A673 (cell line): Measurements from ENCODE around the gene PIM2. TPM values are rescaled to one million over a fixed set of nuclear protein-coding genes. Genes with fewer than 3 reads are reported as not detected.
A peak's percentile ranks its signal among the peaks of the same experiment; 100 is the strongest.

Experiments used
- BruUV-seq: library from RNA; stranded (reverse); fragments of 400-500 nt; replicated peaks from 2 replicates; lab custom pipeline; 2021; lab: Mats Ljungman, UMichigan
- CTCF ChIA-PET: fragments of 300-600 bp; sonication (Branson Sonifier 250); formaldehyde crosslinking; loops from one replicate; lab custom pipeline; 2022; ENCODE audit warnings: antibody characterized with exemption; lab: Charles Lee
- POLR2A ChIA-PET: fragments of 300-600 bp; sonication (Branson Sonifier 250); formaldehyde crosslinking; loops from one replicate; lab custom pipeline; 2022; ENCODE audit warnings: antibody characterized with exemption; ENCODE audit not compliant: low non-redundant PET; lab: Charles Lee
- DNase-seq: peaks from one replicate; pipeline ENCODE4 v3.0.0-alpha.2; 2015; ENCODE audit warnings: low spot score
- H3K27ac ChIP-seq: fragments of 200-600 bp; sonication (generic); 2 replicates; pipeline ENCODE4 v1.5.1; 2016; ENCODE audit warnings: mixed run types, low read depth, mild to moderate bottlenecking, mixed read lengths, antibody characterized with exemption, low read length; ENCODE audit not compliant: poor library complexity, severe bottlenecking
- H3K27me3 ChIP-seq: fragments of 200-600 bp; sonication (generic); replicated peaks from 2 replicates; pipeline ENCODE4 v1.6.1; 2017; ENCODE audit warnings: mixed run types, low read depth, mild to moderate bottlenecking, mixed read lengths, antibody characterized with exemption, low read length; ENCODE audit not compliant: insufficient read depth, poor library complexity
- H3K36me3 ChIP-seq: fragments of 200-600 bp; sonication (generic); 2 replicates; pipeline ENCODE4 v1.6.1; 2016; ENCODE audit warnings: mixed run types, mild to moderate bottlenecking, mixed read lengths, antibody characterized with exemption, low read length; ENCODE audit not compliant: insufficient read depth, poor library complexity, severe bottlenecking
- H3K4me1 ChIP-seq: fragments of 200-600 bp; sonication (generic); 2 replicates; pipeline ENCODE4 v1.6.1; 2017; ENCODE audit warnings: mixed run types, mild to moderate bottlenecking, mixed read lengths, antibody characterized with exemption, low read length; ENCODE audit not compliant: insufficient read depth, poor library complexity, severe bottlenecking
- H3K4me3 ChIP-seq: fragments of 200-600 bp; sonication (generic); 2 replicates; pipeline ENCODE4 v1.5.1; 2016; ENCODE audit warnings: low read depth, mixed run types, mild to moderate bottlenecking, mixed read lengths, low read length; ENCODE audit not compliant: poor library complexity, severe bottlenecking
- H3K9me3 ChIP-seq: fragments of 200-600 bp; sonication (generic); 2 replicates; pipeline ENCODE4 v1.6.1; 2016; ENCODE audit warnings: mixed run types, low read depth, mild to moderate bottlenecking, mixed read lengths, antibody characterized with exemption, low read length; ENCODE audit not compliant: poor library complexity, severe bottlenecking
- EZH2 ChIP-seq: fragments of 200-600 bp; sonication (generic); IDR thresholded peaks from 2 replicates; pipeline ENCODE4 v1.6.1; 2017; ENCODE audit warnings: borderline replicate concordance, low read depth, mild to moderate bottlenecking, mixed read lengths, antibody characterized with exemption, low read length; ENCODE audit not compliant: poor library complexity, severe bottlenecking
- intact Hi-C: fragments of 100-400 bp; cut with micrococcal nuclease; formaldehyde crosslinking; loops from one replicate; pipeline ENCODE4 v1.10.0; 2022; ENCODE audit not compliant: unreplicated experiment
- total RNA-seq: library from RNA; stranded (reverse); gene quantifications from 2 replicates; pipeline ENCODE4 v1.2.3, GENCODE V29; 2021
- TF ChIP-seq, protein P1 (sequence below): fragments of 300-800, 200-600 bp; sonication (generic); conservative IDR thresholded peaks from 2 replicates; pipeline ENCODE4 v1.5.1; 2017; ENCODE audit warnings: low read depth, mild to moderate bottlenecking, antibody characterized with exemption, low read length, moderate library complexity, mixed read lengths

The PIM2 gene
- total RNA-seq, 1 experiment from 2014 or later: 19.9 TPM

DNA sequence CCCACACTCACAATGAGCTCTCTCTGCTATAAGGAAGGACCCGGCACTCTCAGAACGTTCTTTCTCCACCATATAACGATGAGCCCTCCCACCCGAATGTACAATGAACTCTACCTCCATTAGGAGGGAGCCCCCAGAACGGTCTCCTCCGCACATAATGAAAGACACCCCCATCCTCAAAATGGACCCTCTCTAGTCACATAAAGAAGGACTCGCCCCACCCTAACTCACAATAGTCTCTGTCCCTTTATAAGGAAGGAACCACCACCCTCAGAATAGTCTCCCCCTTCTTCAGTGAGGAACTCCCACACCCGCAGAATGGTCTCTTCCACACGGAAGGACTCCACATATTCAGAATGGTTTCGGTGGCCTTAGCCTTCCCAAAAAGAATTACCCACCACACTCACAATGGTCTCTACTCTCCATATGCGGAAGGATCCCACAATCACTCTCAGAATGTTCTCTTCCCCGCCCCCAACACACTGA lies 7.9 kb downstream of the PIM2 start:
- Histone ChIP-seq H3K36me3 (peaks cover 8% of the 10 kb centered on the region), H3K27ac (peak overlapping the region; percentile 73), H3K4me3 (peak overlapping the region; percentile 82), H3K27me3 (no peaks in the 10 kb centered on the region), H3K9me3 (no peaks in the 10 kb centered on the region), H3K4me1 (no peaks in the 10 kb centered on the region)
- ChIA-PET CTCF (no interaction called here), POLR2A (no interaction called here)
- no TSS peak for BruUV-seq
- intact Hi-C loops: no loop called here
- TF ChIP-seq, protein P1, sequence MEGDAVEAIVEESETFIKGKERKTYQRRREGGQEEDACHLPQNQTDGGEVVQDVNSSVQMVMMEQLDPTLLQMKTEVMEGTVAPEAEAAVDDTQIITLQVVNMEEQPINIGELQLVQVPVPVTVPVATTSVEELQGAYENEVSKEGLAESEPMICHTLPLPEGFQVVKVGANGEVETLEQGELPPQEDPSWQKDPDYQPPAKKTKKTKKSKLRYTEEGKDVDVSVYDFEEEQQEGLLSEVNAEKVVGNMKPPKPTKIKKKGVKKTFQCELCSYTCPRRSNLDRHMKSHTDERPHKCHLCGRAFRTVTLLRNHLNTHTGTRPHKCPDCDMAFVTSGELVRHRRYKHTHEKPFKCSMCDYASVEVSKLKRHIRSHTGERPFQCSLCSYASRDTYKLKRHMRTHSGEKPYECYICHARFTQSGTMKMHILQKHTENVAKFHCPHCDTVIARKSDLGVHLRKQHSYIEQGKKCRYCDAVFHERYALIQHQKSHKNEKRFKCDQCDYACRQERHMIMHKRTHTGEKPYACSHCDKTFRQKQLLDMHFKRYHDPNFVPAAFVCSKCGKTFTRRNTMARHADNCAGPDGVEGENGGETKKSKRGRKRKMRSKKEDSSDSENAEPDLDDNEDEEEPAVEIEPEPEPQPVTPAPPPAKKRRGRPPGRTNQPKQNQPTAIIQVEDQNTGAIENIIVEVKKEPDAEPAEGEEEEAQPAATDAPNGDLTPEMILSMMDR: no peak
- TF ChIP-seq EZH2: no peak
- peak; percentile 30 for DNase-seq

DNA sequence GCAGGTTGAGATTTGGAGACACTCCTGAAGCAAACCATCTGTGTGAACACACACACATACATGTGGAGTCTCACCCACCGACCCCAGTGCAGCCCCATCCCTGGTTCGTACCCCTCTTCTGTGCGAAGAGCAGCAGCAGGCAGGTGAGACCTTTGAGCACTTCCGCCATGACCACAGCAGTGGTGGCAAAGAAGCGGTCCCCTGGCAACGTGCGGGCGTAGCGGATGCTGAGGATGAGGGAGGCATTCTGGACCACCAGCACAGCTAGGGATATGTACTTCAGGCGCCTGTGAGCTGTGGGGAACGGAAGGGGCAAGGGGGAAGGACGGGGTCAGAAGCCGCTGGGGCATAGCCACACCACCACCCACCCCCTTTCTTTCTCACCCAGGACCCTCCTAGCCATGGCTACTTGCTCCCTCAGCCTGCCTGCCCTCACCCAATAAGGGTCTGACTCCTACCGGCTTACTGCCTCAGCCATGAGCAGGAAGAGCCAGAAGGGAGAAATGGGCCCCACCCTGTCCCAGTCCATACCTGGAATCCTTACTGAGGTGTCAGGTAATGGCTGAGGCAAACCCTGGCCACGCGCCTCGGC lies 9.0 kb downstream of the PIM2 start:
- ChIA-PET CTCF (no interaction called here), POLR2A (no interaction called here)
- no peak overlapping the region for H3K27ac ChIP-seq
- no peak overlapping the region for H3K4me3 ChIP-seq
- peaks cover 6% of the 10 kb centered on the region for H3K36me3 ChIP-seq
- no peaks in the 10 kb centered on the region for H3K27me3 ChIP-seq
- intact Hi-C loops: no loop called here
- BruUV-seq: no TSS peak
- no peaks in the 10 kb centered on the region for H3K4me1 ChIP-seq
- no peak for DNase-seq
- TF ChIP-seq, protein P1: no peak
- no peak for TF ChIP-seq EZH2
- H3K9me3 ChIP-seq: no peaks in the 10 kb centered on the region

DNA sequence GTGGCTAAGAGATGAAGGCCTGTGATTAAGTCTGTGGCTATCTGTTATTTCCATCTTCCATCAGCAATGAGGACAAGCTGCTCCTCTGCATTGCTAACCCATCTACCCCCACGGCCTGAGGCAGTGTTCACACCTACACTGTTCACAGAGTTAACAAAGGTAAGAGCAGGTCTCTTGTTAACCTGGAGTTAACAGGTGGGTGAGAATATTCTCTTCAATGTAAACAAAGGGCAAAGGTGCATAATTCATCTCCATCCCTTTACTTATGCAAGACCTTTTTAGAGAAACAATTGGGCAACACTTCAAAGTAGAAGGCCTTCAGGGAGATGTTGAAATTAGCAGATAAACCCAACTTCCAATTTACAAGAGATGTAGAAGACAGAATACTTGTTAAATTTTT lies 10.2 kb downstream of the PIM2 start:
- ChIA-PET POLR2A (no interaction called here), CTCF (no interaction called here)
- BruUV-seq: no TSS peak
- H3K4me3 ChIP-seq: no peak overlapping the region
- TF ChIP-seq, protein P1: no peak
- TF ChIP-seq EZH2: no peak
- H3K9me3 ChIP-seq: no peaks in the 10 kb centered on the region
- no peaks in the 10 kb centered on the region for H3K27me3 ChIP-seq
- no peaks in the 10 kb centered on the region for H3K4me1 ChIP-seq
- H3K36me3 ChIP-seq: peaks cover 2% of the 10 kb centered on the region
- H3K27ac ChIP-seq: no peak overlapping the region
- no peak for DNase-seq
- intact Hi-C loops: no loop called here
